Vagina (tissue), 2 donors: ENCODE measurements around the gene MED13L. TPM values are rescaled to one million over a fixed set of nuclear protein-coding genes. Genes with fewer than 3 reads are reported as not detected.

ENCODE experiments used
- DNase-seq, 2 donors: peaks; one replicate each; pipeline ENCODE4 v3.0.0-alpha.2; 2017; ENCODE audit errors: extremely low spot score in 2 of 2
- H3K27ac ChIP-seq: fragments of 200-600 bp; sonication (generic); one replicate; pipeline ENCODE4 v1.5.1; 2019
- H3K27me3 ChIP-seq: fragments of 200-600 bp; sonication (generic); one replicate; pipeline ENCODE4 v1.5.1; 2019
- H3K36me3 ChIP-seq, 2 donors: fragments of 200-600 bp; sonication (generic); one replicate each; pipeline ENCODE4 v1.5.1; 2017 to 2019
- H3K4me1 ChIP-seq: fragments of 200-600 bp; sonication (generic); one replicate; pipeline ENCODE4 v1.5.1; 2019
- H3K4me3 ChIP-seq, 2 donors: fragments of 200-600 bp; sonication (generic); 1 replicate in 1 of 2; 2 replicates in 1 of 2; pipeline ENCODE4 v1.5.1; 2016 to 2019
- H3K9me3 ChIP-seq: fragments of 200-600 bp; sonication (generic); one replicate; pipeline ENCODE4 v1.5.1; 2019
- CTCF ChIP-seq, 3 experiments: fragments of 450-650 bp in 2 of 3; fragments of 200-600 bp in 1 of 3; sonication (generic) in 1 of 3; IDR thresholded peaks; one replicate each; pipeline ENCODE4 v1.5.1; 2017 to 2019; ENCODE audit warnings: antibody characterized with exemption in 3 of 3, mild to moderate bottlenecking in 2 of 3, moderate library complexity in 2 of 3
- POLR2A ChIP-seq, 2 donors: fragments of 450-650 bp; IDR thresholded peaks; one replicate each; pipeline ENCODE4 v1.6.1; 2017; ENCODE audit warnings: antibody characterized with exemption in 2 of 2, mild to moderate bottlenecking in 2 of 2, moderate library complexity in 2 of 2
- POLR2AphosphoS5 ChIP-seq, 2 donors: sonication (generic); formaldehyde crosslinking; IDR thresholded peaks; one replicate each; pipeline ENCODE4 v1.9.0; 2017; ENCODE audit warnings: antibody characterized with exemption in 2 of 2, mild to moderate bottlenecking in 2 of 2, low read depth in 1 of 2; ENCODE audit not compliant: insufficient read depth in 1 of 2
- intact Hi-C: fragments of 100-400 bp; cut with DNase I; formaldehyde crosslinking; loops from one replicate; pipeline ENCODE4 v1.15.1; 2023
- total RNA-seq: library from RNA; depleted of rRNA; stranded (reverse); fragments of >200 nt; gene quantifications from one replicate; pipeline ENCODE4 v1.2.3, GENCODE V29; 2016

The MED13L gene
- total RNA-seq, 1 donor from 2014 or later = 161 TPM

DNA sequence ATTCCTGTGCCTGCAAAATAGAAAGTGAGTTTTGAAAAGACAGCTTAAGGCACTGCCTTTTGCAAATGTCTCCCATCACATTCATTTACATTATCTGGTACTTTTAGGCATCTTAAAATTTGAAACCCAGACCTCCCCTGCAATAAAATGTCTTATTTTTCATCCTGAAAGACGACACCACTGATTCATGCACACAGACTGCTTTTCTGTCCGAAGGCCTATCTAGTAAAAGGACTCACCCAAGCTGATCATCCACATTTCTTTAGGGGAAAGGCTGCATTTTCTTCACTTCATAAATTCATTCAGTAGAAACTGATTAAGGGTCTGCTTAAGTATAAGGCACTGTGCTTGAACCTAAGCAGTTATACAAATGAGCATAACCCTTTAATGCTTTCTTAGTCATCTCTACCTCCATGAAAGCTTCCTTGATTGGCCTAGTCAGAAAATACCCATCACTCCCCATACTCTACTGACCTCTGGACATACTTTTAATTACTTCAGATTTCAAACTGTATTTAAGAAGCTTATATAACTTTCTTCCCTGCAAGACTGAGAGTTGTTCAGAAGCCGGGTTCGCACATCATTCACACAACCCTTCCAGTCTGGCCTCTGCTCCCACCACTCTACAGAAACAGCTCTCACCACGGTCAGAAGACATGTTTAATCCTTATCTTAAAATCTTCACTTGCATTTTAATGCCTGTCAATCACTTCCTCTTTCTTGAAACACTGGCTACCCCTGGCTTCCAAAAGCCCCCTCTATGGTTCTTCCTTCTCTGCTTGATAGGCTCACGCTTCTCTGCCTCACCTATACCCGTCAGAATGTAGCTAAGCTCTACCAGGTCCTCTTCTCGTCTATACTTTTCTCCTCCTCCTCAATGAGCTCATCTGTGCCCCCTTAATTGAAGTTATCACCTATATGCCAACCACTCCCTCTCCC, 288.6 kb downstream of the MED13L start:
- no peaks in the 10 kb centered on the region for H3K27me3 ChIP-seq
- no peaks in the 10 kb centered on the region for H3K9me3 ChIP-seq
- no peak overlapping the region for H3K4me3 ChIP-seq
- H3K27ac ChIP-seq = no peak overlapping the region
- DNase-seq = no peak
- intact Hi-C loops = no loop called here
- no peak for TF ChIP-seq CTCF (IDR thresholded peaks at IDR 0.05)
- TF ChIP-seq POLR2A (IDR thresholded peaks at IDR 0.05) = no peak
- no peak for TF ChIP-seq POLR2AphosphoS5 (IDR thresholded peaks at IDR 0.05; ENCODE audit: insufficient read depth in 1 of 2, low read depth in 1 of 2)
- peaks cover 26% of the 10 kb centered on the region for H3K4me1 ChIP-seq
- H3K36me3 ChIP-seq = peaks cover 0 to 46% of the 10 kb centered on the region in 2 donors

DNA sequence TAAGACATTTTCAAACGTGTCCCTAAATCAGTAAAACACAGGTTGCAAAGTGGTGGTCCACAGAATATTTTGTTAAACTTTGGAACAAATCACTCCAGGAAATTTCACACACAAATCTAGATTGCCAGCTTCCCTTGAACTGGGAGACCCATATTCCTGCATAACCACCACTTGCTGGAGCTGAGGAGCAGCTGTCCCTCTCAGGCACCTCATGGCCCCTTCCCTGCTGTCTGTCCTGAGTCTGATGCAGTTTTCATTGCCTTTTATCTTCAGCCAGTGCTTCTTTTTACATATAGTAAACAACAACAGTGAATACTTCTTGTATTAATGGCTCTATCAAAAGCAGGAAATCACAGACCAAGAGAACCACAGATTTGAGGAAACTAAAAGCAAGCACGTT, 289.3 kb downstream of the MED13L start:
- intact Hi-C loops = no loop called here
- peaks cover 0 to 49% of the 10 kb centered on the region in 2 donors for H3K36me3 ChIP-seq
- no peak for TF ChIP-seq CTCF (IDR thresholded peaks at IDR 0.05)
- H3K27me3 ChIP-seq = no peaks in the 10 kb centered on the region
- no peak overlapping the region for H3K27ac ChIP-seq
- no peak overlapping the region for H3K4me3 ChIP-seq
- no peaks in the 10 kb centered on the region for H3K9me3 ChIP-seq
- no peak for DNase-seq
- H3K4me1 ChIP-seq = peaks cover 26% of the 10 kb centered on the region

GRCh38 chr12:115984616-115985015, 292.9 kb downstream of the MED13L start:
- H3K4me1 ChIP-seq = peaks cover 23% of the 10 kb centered on the region
- H3K27me3 ChIP-seq = no peaks in the 10 kb centered on the region
- H3K36me3 ChIP-seq = peaks cover 0 to 50% of the 10 kb centered on the region in 2 donors
- no peak overlapping the region for H3K4me3 ChIP-seq
- no peak overlapping the region for H3K27ac ChIP-seq
- TF ChIP-seq POLR2A (IDR thresholded peaks at IDR 0.05) = no peak
- no peak for TF ChIP-seq CTCF (IDR thresholded peaks at IDR 0.05)
- TF ChIP-seq POLR2AphosphoS5 (IDR thresholded peaks at IDR 0.05; ENCODE audit: insufficient read depth in 1 of 2, low read depth in 1 of 2) = no peak
- H3K9me3 ChIP-seq = no peaks in the 10 kb centered on the region
- no peak for DNase-seq
- intact Hi-C loops = no loop called here

- DNase-seq = no peak
- TF ChIP-seq POLR2AphosphoS5 (IDR thresholded peaks at IDR 0.05; ENCODE audit: insufficient read depth in 1 of 2, low read depth in 1 of 2) = no peak
- no peak for TF ChIP-seq POLR2A (IDR thresholded peaks at IDR 0.05)
- TF ChIP-seq CTCF (IDR thresholded peaks at IDR 0.05) = no peak
- H3K4me3 ChIP-seq = no peak overlapping the region
- no peaks in the 10 kb centered on the region for H3K9me3 ChIP-seq
- H3K36me3 ChIP-seq = peaks cover 0 to 50% of the 10 kb centered on the region in 2 donors
- peaks cover 10% of the 10 kb centered on the region for H3K4me1 ChIP-seq
- H3K27me3 ChIP-seq = no peaks in the 10 kb centered on the region
- intact Hi-C loops = no loop called here
- no peak overlapping the region for H3K27ac ChIP-seq
These were observed 294.2 kb downstream of the MED13L start for GRCh38 chr12:115983226-115983798.

DNA sequence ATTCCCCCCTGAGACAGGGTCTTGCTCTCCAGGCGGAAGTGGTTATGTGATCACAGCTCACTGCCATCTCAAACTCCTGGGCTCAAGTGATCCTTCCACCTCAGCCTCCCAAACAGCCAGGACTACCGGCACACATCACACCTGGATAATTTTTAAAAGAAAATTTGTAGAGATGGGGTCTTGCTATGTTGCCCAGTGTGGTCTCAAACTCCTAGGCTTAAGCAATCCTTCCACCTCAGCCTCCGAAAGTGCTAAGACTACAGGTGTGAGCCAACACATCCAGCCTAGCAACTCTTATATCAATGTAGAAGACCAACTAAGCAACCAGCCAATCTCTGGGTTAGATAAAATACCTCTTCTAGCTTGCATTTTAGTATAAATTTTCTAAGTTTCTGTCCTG, 297.2 kb downstream of the MED13L start:
- no peaks in the 10 kb centered on the region for H3K27me3 ChIP-seq
- DNase-seq = no peak
- no peaks in the 10 kb centered on the region for H3K4me1 ChIP-seq
- no peak overlapping the region for H3K27ac ChIP-seq
- H3K36me3 ChIP-seq = peaks cover 0 to 36% of the 10 kb centered on the region in 2 donors
- no peaks in the 10 kb centered on the region for H3K9me3 ChIP-seq
- intact Hi-C loops = no loop called here
- H3K4me3 ChIP-seq = no peak overlapping the region
- no peak for TF ChIP-seq CTCF (IDR thresholded peaks at IDR 0.05)
- TF ChIP-seq POLR2A (IDR thresholded peaks at IDR 0.05) = no peak
- no peak for TF ChIP-seq POLR2AphosphoS5 (IDR thresholded peaks at IDR 0.05; ENCODE audit: insufficient read depth in 1 of 2, low read depth in 1 of 2)
